HG03196 (cell line): Measurements from ENCODE around the gene TRIM27.
"Not testable (repeated sequence)": the region's sequence is repeated elsewhere in the genome, so short reads cannot be mapped to it uniquely, and the experiment has no call there.

Experiments
- ATAC-seq: cut with Tn5 transposase; IDR thresholded peaks from one replicate; pipeline ENCODE4 v1.9.1; 2021; ENCODE audit not compliant: unreplicated experiment

Gene TRIM27

GRCh38 chr6:28866205-28867085 is 57.3 kb downstream of the TRIM27 start:
- not testable (repeated sequence) for ATAC-seq

GRCh38 chr6:28865401-28866204 is 58.2 kb downstream of the TRIM27 start:
- ATAC-seq, result no peak

- ATAC-seq, result no peak
These were observed 59.4 kb downstream of the TRIM27 start for GRCh38 chr6:28864326-28864923.

- ATAC-seq, result no peak
These were observed 60.0 kb downstream of the TRIM27 start for GRCh38 chr6:28863604-28864325.

- ATAC-seq, result no peak
These were observed 61.7 kb downstream of the TRIM27 start for GRCh38 chr6:28862077-28862476.

GRCh38 chr6:28861339-28861738 is 62.4 kb downstream of the TRIM27 start:
- ATAC-seq, result no peak

GRCh38 chr6:28860581-28860980 is 63.2 kb downstream of the TRIM27 start:
- ATAC-seq, result no peak

- no peak for ATAC-seq
These were observed 64.8 kb downstream of the TRIM27 start for GRCh38 chr6:28858963-28859362.

- ATAC-seq, result no peak
These were observed 67.2 kb downstream of the TRIM27 start for GRCh38 chr6:28856620-28857005.

- ATAC-seq, result not testable (repeated sequence)
These were observed 69.4 kb downstream of the TRIM27 start for GRCh38 chr6:28854405-28854804.
